ENCODE data around the gene PPP4R3C. TPM values are rescaled to one million over a fixed set of nuclear protein-coding genes. Genes with fewer than 3 reads are reported as not detected.

Gene PPP4R3C
- total and polyA plus RNA-seq, 2 of the 13 experiments (the other 11 are each of a cell fraction or from before 2014, with no cell fraction given), result not detected

- no peaks in the 10 kb centered on the region for H3K79me2 ChIP-seq (ENCODE audit: insufficient read depth, low read length)
- in situ Hi-C loops (cut with HindIII; ENCODE audit: extremely low pct_ligation_motif_present, low pct_unique_long_range_greater_than_20kb), result no loop called here
- ATAC-seq, result no peak
- 86% methylated on average over 1 of the region's 1 CpG for WGBS (ENCODE audit: low lambda C conversion rate)
- H3K27ac ChIP-seq (ENCODE audit: extremely low read length, insufficient read depth, low read length), result no peak overlapping the region
- H3K4me1 ChIP-seq (ENCODE audit: insufficient read depth, low read length), result no peaks in the 10 kb centered on the region
- H4K20me1 ChIP-seq (ENCODE audit: insufficient read depth, low read length), result no peaks in the 10 kb centered on the region
- TF ChIP-seq ZBED4 (CRISPR knock-in tag; IDR thresholded peaks at IDR 0.05; ENCODE audit: borderline replicate concordance) (no peak), SP5 (CRISPR knock-in tag; IDR thresholded peaks at IDR 0.05; ENCODE audit: borderline replicate concordance, low read depth) (no peak), BRF2 (CRISPR knock-in tag; IDR thresholded peaks at IDR 0.05) (no peak), ARID4A (CRISPR knock-in tag; IDR thresholded peaks at IDR 0.05; ENCODE audit: borderline replicate concordance) (no peak), ZNF383 (CRISPR knock-in tag; IDR thresholded peaks at IDR 0.05; ENCODE audit: borderline replicate concordance) (no peak), NR1H2 (CRISPR knock-in tag; IDR thresholded peaks at IDR 0.05; ENCODE audit: borderline replicate concordance, low read depth) (no peak), TBX2 (CRISPR knock-in tag; IDR thresholded peaks at IDR 0.05; ENCODE audit: borderline replicate concordance) (no peak)
- H3K9ac ChIP-seq (ENCODE audit: insufficient read depth, low read depth, low read length), result no peak overlapping the region
- H3K36me3 ChIP-seq (replicated peaks in 1 of 2; ENCODE audit: control insufficient read depth in 1 of 2, insufficient read depth in 2 of 2, low read length in 2 of 2), result no peaks in the 10 kb centered on the region
- no peak for FAIRE-seq
- intact Hi-C loops (cut with micrococcal nuclease; ENCODE audit: unreplicated experiment), result no loop called here
- H3K4me3 ChIP-seq (replicated peaks in 1 of 3; ENCODE audit: insufficient read depth in 1 of 3, low read depth in 2 of 3, low read length in 3 of 3), result no peak overlapping the region
- no peak for DNase-seq (ENCODE audit: low spot score)
- no TSS peak for BruUV-seq (replicated peaks)
- H2AFZ ChIP-seq (ENCODE audit: low read length), result no peak overlapping the region
- no peaks in the 10 kb centered on the region for H3K27me3 ChIP-seq (ENCODE audit: control insufficient read depth in 1 of 2, insufficient read depth in 2 of 2, low read length in 2 of 2)
- no peak overlapping the region for H3K4me2 ChIP-seq (ENCODE audit: low read depth, low read length)
- CTCF ChIA-PET (ENCODE audit: low intra/inter-chr PET ratio, low total read pairs), result no interaction called here
- H3K9me3 ChIP-seq (ENCODE audit: low read length), result no peaks in the 10 kb centered on the region
- POLR2A ChIA-PET, result no interaction called here
Observed at GRCh38 chrX:27466051-27466450, 2.9 kb upstream of the PPP4R3C start.

Measured in HepG2 (cell line).